Measurements from ENCODE around the gene ELF2.
"Not testable (repeated sequence)": the region's sequence is repeated elsewhere in the genome, so short reads cannot be mapped to it uniquely, and the experiment has no call there.

The ELF2 gene

GRCh38 chr4:139188648-139189416 is 11.8 kb upstream of the ELF2 start:
- FAIRE-seq (no peak), DNase-seq (ENCODE audit: low spot score) (no peak)

DNA sequence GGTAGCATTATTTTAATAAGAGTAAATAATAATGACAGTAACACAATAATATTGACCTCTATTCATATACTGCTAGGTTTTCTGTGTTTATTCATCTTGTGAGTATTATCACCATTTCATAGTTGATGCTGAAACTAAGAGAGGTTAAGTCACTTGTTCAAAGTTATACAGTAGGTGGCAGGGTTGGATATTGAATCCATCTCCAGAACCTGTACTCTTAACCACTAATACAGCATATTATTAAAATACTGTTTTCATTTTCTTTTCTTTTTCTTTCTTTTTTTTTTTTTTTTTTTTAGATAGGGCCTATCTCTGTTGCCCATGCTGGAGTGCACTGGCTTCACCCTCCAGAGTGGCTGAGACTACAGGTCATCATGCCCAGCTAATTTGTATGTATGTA is 7.1 kb upstream of the ELF2 start:
- DNase-seq (ENCODE audit: low spot score): no peak
- no peak for FAIRE-seq

DNA sequence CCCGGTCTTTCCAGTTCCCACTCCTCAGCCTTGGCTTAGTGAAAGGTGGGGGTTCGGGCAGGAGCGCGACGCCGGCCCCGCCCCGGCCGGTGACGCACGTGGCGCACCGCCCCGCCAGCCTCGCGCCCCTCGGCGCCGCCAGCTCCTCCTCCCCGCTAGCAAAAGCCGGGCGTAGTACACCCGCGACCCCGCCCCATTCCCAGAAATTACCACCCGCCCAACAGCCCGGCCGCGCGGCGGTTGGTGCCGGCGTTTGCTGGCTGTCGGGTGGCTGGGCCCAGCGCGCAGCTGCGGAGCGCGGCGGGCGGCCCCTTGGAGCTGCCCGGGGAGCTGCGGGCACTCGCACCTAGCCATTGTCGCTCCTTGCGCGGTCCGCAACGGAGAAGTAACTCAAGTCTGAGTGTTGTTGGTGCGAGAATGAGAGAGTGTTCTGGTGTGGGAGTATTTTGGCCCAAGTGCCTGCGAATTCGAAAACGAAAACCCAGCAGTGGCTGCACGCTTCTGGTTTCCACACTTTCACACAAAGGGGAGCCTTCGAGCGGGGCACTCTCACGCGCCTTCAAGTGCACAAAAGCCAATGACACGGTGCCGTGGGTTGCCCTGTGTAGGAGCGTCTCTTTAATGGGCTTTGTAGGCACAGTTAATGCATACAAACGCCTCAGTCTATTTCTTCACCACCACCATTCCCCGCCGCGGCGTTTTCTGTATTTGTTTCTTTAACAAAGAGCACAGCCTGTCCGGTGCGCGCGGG is 1.0 kb upstream of the ELF2 start:
- DNase-seq (ENCODE audit: low spot score) (peak; percentile 90), FAIRE-seq (peak; percentile 5)

GRCh38 chr4:139176302-139177048 is 543 bp downstream of the ELF2 start:
- DNase-seq (ENCODE audit: low spot score): peak; percentile 48
- FAIRE-seq: no peak

GRCh38 chr4:139175646-139176301 is 1.2 kb downstream of the ELF2 start:
- FAIRE-seq (no peak), DNase-seq (ENCODE audit: low spot score) (peak; percentile 18)

- FAIRE-seq (no peak), DNase-seq (ENCODE audit: low spot score) (no peak)
Observed at GRCh38 chr4:139171876-139172691, 4.9 kb downstream of the ELF2 start.

- FAIRE-seq (no peak), DNase-seq (ENCODE audit: low spot score) (no peak)
Observed at GRCh38 chr4:139170932-139171331, 6.1 kb downstream of the ELF2 start.

- FAIRE-seq (no peak), DNase-seq (ENCODE audit: low spot score) (peak; percentile 8)
Observed at GRCh38 chr4:139167774-139168444, 9.1 kb downstream of the ELF2 start.

GRCh38 chr4:139164731-139165130 is 12.3 kb downstream of the ELF2 start:
- no peak for DNase-seq (ENCODE audit: low spot score)
- FAIRE-seq: no peak

DNA sequence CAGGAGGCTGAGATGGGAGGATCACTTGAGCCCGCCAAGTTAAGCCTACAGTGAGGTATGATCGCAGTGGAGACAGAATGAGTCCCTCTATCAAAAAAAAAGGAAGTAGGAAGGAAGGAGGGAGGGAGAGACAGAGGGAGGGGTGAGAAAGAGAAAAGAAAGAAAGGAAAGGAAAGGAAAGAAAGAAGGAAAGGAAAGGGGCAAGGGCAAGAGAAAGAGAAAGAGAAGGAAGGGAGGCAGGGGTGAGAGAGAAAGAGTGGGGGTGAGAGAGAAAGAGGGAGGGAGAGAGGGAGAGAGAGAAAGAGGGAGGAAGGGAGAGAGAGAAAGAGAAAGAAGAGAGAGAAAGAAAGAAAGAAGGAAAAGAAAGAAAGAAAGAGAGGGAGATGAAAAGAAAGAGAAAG is 13.2 kb downstream of the ELF2 start:
- no peak for DNase-seq (ENCODE audit: low spot score)
- no peak for FAIRE-seq

- DNase-seq (ENCODE audit: low spot score); FAIRE-seq: not testable (repeated sequence)
Observed at GRCh38 chr4:139157977-139158376, 19.0 kb downstream of the ELF2 start.

GRCh38 chr4:139154952-139155557 is 22.0 kb downstream of the ELF2 start:
- no peak for FAIRE-seq
- DNase-seq (ENCODE audit: low spot score): no peak

DNA sequence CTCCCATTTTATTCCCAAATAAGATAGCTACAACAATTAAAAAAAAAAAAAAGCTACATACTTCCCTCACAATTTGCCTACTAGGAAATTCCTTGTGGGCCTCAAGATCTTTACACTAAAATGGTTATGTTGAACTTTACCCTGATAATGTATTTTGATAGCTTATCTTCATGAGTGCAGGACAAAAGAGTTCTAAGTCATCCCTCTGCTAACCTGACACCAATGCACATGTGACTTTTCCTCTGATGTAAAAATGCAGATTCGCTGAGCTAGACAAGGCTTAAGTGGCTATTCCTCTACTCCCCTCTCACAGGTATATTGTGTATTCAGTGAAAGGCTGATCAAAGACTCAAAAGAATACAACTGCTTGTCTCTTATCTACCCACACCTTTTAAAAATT is 22.5 kb downstream of the ELF2 start:
- DNase-seq (ENCODE audit: low spot score): no peak
- FAIRE-seq: no peak

DNA sequence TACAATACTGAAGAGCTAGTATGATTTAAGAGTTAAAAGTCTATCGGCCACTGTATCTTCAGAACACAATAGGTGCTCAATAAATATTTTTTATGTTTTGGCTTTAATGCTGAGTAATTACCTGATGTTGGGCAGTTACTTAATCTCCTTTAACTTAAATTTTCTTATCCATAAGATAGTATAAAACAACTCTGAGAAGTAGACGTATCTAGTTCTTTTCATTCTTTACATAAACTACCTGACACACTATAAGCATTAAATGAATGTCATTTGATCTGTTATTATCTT is 22.9 kb downstream of the ELF2 start:
- FAIRE-seq (no peak), DNase-seq (ENCODE audit: low spot score) (no peak)

GRCh38 chr4:139153411-139154133 is 23.4 kb downstream of the ELF2 start:
- FAIRE-seq: no peak
- no peak for DNase-seq (ENCODE audit: low spot score)

GRCh38 chr4:139152249-139152648 is 24.8 kb downstream of the ELF2 start:
- DNase-seq (ENCODE audit: low spot score) (no peak), FAIRE-seq (no peak)

- no peak for DNase-seq (ENCODE audit: low spot score)
- FAIRE-seq: no peak
Observed at GRCh38 chr4:139146926-139147629, 29.9 kb downstream of the ELF2 start.

DNA sequence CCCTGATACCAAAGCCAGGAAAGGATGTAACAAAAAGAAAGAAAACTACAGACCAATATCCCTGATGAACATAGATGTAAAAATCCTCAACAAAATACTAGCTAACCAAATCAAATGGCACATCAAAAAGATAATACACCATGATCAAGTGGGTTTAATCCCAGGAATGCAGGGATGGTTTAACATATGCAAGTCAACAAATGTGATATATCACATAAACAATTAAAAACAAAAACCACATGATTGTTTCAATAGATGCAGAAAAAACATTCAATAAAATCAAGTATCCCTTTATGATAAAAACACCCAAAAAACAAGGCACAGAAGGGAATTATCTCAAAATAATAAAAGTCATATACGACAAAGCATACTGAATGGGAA is 31.5 kb downstream of the ELF2 start:
- FAIRE-seq (no peak), DNase-seq (ENCODE audit: low spot score) (no peak)

Data from urothelium cell line (cell line).